Subcutaneous adipose tissue (tissue), 4 donors: ENCODE measurements around the gene DRG2. TPM values are rescaled to one million over a fixed set of nuclear protein-coding genes. Genes with fewer than 3 reads are reported as not detected.

ENCODE experiments used
- CTCF ChIP-seq: fragments of 450-650 bp; IDR thresholded peaks from one replicate; pipeline ENCODE4 v1.5.1; 2016; ENCODE audit warnings: low read depth, mild to moderate bottlenecking, control low read depth, antibody characterized with exemption, moderate library complexity
- total RNA-seq, 4 donors: library from RNA; depleted of rRNA; stranded (reverse); fragments of >200 nt; gene quantifications; one replicate each; pipeline ENCODE4 v1.1.0, GENCODE V29; 2016

Gene DRG2
- total RNA-seq, 4 donors from 2014 or later = 27.4 to 46.3 (median 35.7) TPM

DNA sequence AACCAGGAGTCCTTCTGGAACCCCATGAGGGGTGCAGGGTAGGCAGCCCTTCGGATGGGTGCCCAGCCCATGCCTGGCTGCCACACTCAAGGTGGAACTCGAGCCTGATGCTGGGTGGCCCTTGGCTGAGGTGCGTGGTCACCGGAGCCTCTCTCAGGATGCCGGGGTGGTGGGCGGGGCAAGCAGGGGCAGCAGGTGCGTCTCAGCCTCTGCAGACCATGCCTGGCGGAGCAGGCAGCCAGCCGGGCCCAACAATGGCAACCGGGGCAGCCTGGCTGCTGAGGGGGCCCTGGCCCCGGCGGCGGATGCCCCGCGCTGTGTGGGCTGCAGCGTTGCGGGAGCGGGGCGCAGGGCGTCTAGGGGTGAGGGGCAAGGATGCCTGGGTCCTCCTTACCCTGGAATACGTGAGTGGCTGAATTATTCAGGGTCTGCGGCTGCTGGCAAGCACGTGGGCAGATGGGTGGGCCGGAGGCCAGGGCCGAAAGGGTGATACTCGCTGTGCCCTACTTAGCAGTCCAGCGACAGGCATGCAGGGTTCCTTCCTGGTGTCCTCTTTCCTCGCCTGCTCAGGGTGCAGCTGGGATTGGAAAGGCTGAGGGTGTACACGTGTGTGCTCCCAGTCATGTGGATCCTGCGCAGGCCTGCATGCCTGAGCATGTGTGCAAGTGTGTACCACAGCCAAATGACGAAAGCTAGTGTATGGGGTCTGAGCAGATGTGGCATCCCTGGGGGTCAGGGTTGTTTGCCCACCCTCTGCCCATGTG is 35.4 kb downstream of the DRG2 start:
- no peak for TF ChIP-seq CTCF

GRCh38 chr17:18124345-18125126 is 36.8 kb downstream of the DRG2 start:
- no peak for TF ChIP-seq CTCF

DNA sequence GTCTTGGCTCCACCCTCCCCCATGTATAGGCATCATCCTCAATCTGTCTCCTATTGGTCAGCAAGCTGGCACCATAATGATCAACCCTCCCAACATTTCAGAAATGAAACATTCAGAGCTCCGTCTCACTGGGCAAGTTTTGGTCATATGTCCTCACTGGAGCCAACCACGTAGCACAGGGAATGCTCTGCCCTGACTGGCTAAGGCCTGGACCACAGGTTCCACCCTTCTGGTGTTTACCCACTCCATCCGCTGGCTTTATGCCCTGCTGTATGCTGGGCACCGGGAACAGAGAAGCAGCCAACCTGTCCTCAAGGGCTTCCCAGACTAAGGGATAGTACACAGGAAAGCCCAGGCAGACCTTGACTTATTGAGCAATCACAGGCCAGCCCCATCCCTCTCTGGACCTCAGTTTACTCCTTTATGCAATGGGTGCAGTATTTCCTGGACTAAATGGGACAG is 41.3 kb downstream of the DRG2 start:
- TF ChIP-seq CTCF = no peak

- no peak for TF ChIP-seq CTCF
Observed at GRCh38 chr17:18132711-18133110, 45.0 kb downstream of the DRG2 start.

GRCh38 chr17:18136357-18136756 is 48.6 kb downstream of the DRG2 start:
- TF ChIP-seq CTCF = no peak

DNA sequence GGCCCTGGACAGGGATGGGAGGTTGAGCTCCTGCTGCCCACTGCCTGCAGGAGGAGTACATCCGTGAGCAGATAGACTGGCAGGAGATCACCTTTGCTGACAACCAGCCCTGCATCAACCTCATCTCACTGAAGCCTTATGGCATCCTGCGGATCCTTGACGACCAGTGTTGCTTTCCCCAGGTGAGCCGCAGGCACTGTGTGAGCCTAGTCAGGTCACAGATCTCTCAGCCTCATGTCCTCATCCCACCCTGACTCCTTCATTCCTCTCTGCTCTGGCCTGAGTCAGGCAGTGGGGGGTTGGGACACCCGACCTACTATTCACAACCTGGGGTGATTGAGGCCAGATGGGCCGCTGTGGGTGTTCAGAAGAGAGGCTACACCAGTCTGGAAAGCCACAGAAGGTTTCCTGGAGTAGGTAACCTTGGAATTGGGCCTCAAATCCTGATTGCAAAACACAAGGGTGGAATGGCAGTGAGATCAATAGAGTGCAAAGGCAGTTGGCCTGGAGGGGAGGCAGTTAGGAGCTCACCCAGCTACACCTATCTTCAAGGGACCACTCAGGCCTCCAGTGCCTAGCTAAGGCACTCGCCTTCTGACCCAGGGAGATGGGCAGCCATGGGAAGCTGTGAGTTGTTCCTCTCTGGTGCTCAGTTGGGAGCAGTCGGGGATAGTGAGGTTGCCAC is 50.5 kb downstream of the DRG2 start:
- no peak for TF ChIP-seq CTCF

- TF ChIP-seq CTCF = no peak
Observed at GRCh38 chr17:18139092-18139491, 51.3 kb downstream of the DRG2 start.
